ENCODE results near the gene RNF31.

- TF ChIP-seq GATA2 (IDR thresholded peaks at IDR 0.05; ENCODE audit: low read depth, low read length) (no peak), GATA3 (IDR thresholded peaks at IDR 0.05; ENCODE audit: low read depth, low read length) (no peak)
Observed at GRCh38 chr14:24146978-24147760, at the start of gene RNF31.

Data from SH-SY5Y (cell line).